K562 (cell line): Measurements from ENCODE around the gene ZNF124. TPM values are rescaled to one million over a fixed set of nuclear protein-coding genes. Genes with fewer than 3 reads are reported as not detected.
"Not testable (repeated sequence)": the region's sequence is repeated elsewhere in the genome, so short reads cannot be mapped to it uniquely, and the experiment has no call there.

Source experiments
- ATAC-seq: fragments of 200-7000 bp; cut with Tn5 transposase; 3 replicates; pipeline ENCODE4 v1.9.1; 2020; ENCODE audit warnings: moderate library complexity
- BruUV-seq: library from RNA; stranded (reverse); fragments of 400-500 nt; replicated peaks from 2 replicates; lab custom pipeline; 2021; lab: Mats Ljungman, UMichigan
- CTCF ChIA-PET: fragments of 300-600 bp; formaldehyde crosslinking; extraction: SDS; loops from one replicate; lab custom pipeline; 2021; ENCODE audit warnings: low intra/inter-chr PET ratio; lab: Yijun Ruan, JAX
- POLR2A ChIA-PET: fragments of 300-600, 350-650 bp; sonication (Branson Sonifier 250); formaldehyde crosslinking; extraction: SDS; loops from one replicate; lab custom pipeline; 2021; ENCODE audit warnings: antibody characterized with exemption, inconsistent platforms; lab: Yijun Ruan, JAX
- DNase-seq, 4 experiments: peaks; one replicate each; pipeline versions ENCODE4 v3.0.0 to v3.0.0-alpha.2; 2011 to 2018; ENCODE audit warnings: low spot score in 3 of 4, mixed read lengths in 3 of 4; ENCODE audit errors: extremely low read depth in 1 of 4
- FAIRE-seq: peaks from 2 replicates; lab custom pipeline; 2011; peaks lifted over from hg19 to GRCh38; lab: Jason Lieb, UNC
- H2AFZ ChIP-seq: 2 replicates; pipeline ENCODE4 v1.6.0; 2011; ENCODE audit warnings: low read depth, low read length, control low read depth, inconsistent platforms
- H3K27ac ChIP-seq: fragments of 200-600 bp; 3 replicates; pipeline ENCODE4 v1.8.0; 2011; ENCODE audit warnings: low read depth, mild to moderate bottlenecking, control low read depth, inconsistent platforms, low read length, moderate library complexity, mixed read lengths; ENCODE audit errors: extremely low read depth
- H3K27me3 ChIP-seq, 2 experiments: fragments of 300-600 bp in 1 of 2; 2 replicates in 1 of 2; 3 replicates in 1 of 2; pipeline versions ENCODE4 v1.6.0 to v1.8.0; 2011; ENCODE audit warnings: inconsistent platforms in 2 of 2, low read length in 2 of 2, mild to moderate bottlenecking in 1 of 2, mixed read lengths in 1 of 2, moderate library complexity in 1 of 2; ENCODE audit not compliant: control insufficient read depth in 2 of 2, insufficient read depth in 2 of 2
- H3K36me3 ChIP-seq: fragments of 300-600 bp; 3 replicates; pipeline ENCODE4 v1.8.0; 2011; ENCODE audit warnings: mild to moderate bottlenecking, low read length, inconsistent platforms; ENCODE audit not compliant: control insufficient read depth, insufficient read depth
- H3K4me1 ChIP-seq, 2 experiments: fragments of 200-600 bp in 1 of 2; replicated peaks in 1 of 2; 2 replicates in 1 of 2; 3 replicates in 1 of 2; pipeline versions ENCODE4 v1.5.1 to v1.8.0; 2011; ENCODE audit warnings: inconsistent platforms in 2 of 2, low read length in 2 of 2, mild to moderate bottlenecking in 1 of 2, mixed read lengths in 1 of 2, moderate library complexity in 1 of 2; ENCODE audit not compliant: control insufficient read depth in 2 of 2, insufficient read depth in 2 of 2
- H3K4me2 ChIP-seq: 2 replicates; pipeline ENCODE4 v1.6.1; 2011; ENCODE audit warnings: low read length, control low read depth, inconsistent platforms, mixed read lengths; ENCODE audit not compliant: insufficient read depth
- H3K4me3 ChIP-seq: fragments of 200-600 bp; sonication (generic), shearing (Covaris generic); 2 replicates; pipeline ENCODE4 v1.5.1; 2016; ENCODE audit warnings: control low read depth, inconsistent platforms
- H3K79me2 ChIP-seq: fragments of 200-600 bp; 3 replicates; pipeline ENCODE4 v1.8.0; 2011; ENCODE audit warnings: low read length, inconsistent platforms; ENCODE audit not compliant: control insufficient read depth, insufficient read depth
- H3K9ac ChIP-seq, 2 experiments: 2 replicates each; pipeline versions ENCODE4 v1.6.0 to v1.6.1; 2011; ENCODE audit warnings: low read depth in 2 of 2, low read length in 2 of 2, control low read depth in 1 of 2, inconsistent platforms in 1 of 2, mild to moderate bottlenecking in 1 of 2, mixed read lengths in 1 of 2; ENCODE audit not compliant: insufficient read depth in 1 of 2
- H3K9me1 ChIP-seq: one replicate; pipeline ENCODE4 v1.6.0; 2011; ENCODE audit warnings: inconsistent platforms, mild to moderate bottlenecking, low read length, moderate library complexity; ENCODE audit not compliant: control insufficient read depth, insufficient read depth
- H3K9me3 ChIP-seq: replicated peaks from 2 replicates; pipeline ENCODE4 v1.5.1; 2011; ENCODE audit warnings: low read depth, low read length, inconsistent platforms; ENCODE audit not compliant: control insufficient read depth, insufficient read depth
- H4K20me1 ChIP-seq: replicated peaks from 2 replicates; pipeline ENCODE4 v1.6.1; 2011; ENCODE audit warnings: low read length, inconsistent platforms, mixed read lengths; ENCODE audit not compliant: control insufficient read depth, insufficient read depth
- CBX3 ChIP-seq, 2 experiments: IDR thresholded peaks; 1 replicate in 1 of 2; 2 replicates in 1 of 2; pipeline ENCODE4 v1.6.1; 2012; ENCODE audit warnings: inconsistent platforms in 2 of 2, low read length in 2 of 2, borderline replicate concordance in 1 of 2, control low read depth in 1 of 2
- COPS2 ChIP-seq: fragments of 450-650 bp; conservative IDR thresholded peaks from 2 replicates; pipeline ENCODE4 v1.6.1; 2016; ENCODE audit warnings: mild to moderate bottlenecking, moderate library complexity
- DPF2 ChIP-seq: fragments of 450-650 bp; IDR thresholded peaks from 2 replicates; pipeline ENCODE4 v1.6.1; 2016
- E2F3 ChIP-seq: fragments of 250-450 bp; sonication (Bioruptor Pico); IDR thresholded peaks from 2 replicates; pipeline ENCODE4 v1.4.0; 2020; ENCODE audit warnings: mild to moderate bottlenecking
- ZFP1 ChIP-seq: fragments of 450-650 bp; formaldehyde crosslinking; IDR thresholded peaks from 2 replicates; pipeline ENCODE4 v1.4.0; 2020; ENCODE audit warnings: mild to moderate bottlenecking, mixed read lengths
- ZNF77 ChIP-seq: fragments of 250-450 bp; sonication (Bioruptor Pico); IDR thresholded peaks from 2 replicates; pipeline ENCODE4 v1.5.0; 2020
- WGBS: fragments of 100-300 bp; shearing (Covaris generic); methylation state at CpG from one replicate; pipeline ENCODE4 v1.1.6; 2016; ENCODE audit warnings: low coverage, mixed read lengths; ENCODE audit not compliant: insufficient coverage; ENCODE audit errors: missing lambda C conversion rate; 5-methylcytosine and 5-hydroxymethylcytosine counted together
- in situ Hi-C: fragments of 300-500 bp; cut with MboI; formaldehyde crosslinking; loops from 4 replicates; pipeline ENCODE4 v1.15.0; 2018; ENCODE audit warnings: inconsistent platforms, mixed read lengths
- intact Hi-C: fragments of 100-400 bp; cut with micrococcal nuclease; formaldehyde crosslinking; loops from 2 replicates; pipeline ENCODE4 v1.14.2; 2022
- polyA plus RNA-seq, 8 experiments: library from polyadenylated mRNA; depleted of rRNA in 4 of 8; stranded (reverse) in 5 of 8; unstranded in 3 of 8; fragments of >200 nt; fragmentation: Nextera tagmentation in 2 of 8; fragmentation: Illumina TruSeq in 1 of 8; extraction: Ambion mirVana in 2 of 8; extraction: Trizol in 1 of 8; gene quantifications; 2 replicates each; pipeline versions ENCODE4 v1.2.1 to v1.2.3, GENCODE V29; 2011 to 2014; ENCODE audit warnings: inconsistent platforms in 1 of 8, missing spikeins in 1 of 8
- total RNA-seq, 7 experiments: library from RNA; depleted of rRNA in 6 of 7; stranded (reverse); fragments of >200 nt in 6 of 7; fragmentation: Illumina TruSeq in 2 of 7; extraction: Trizol in 2 of 7; gene quantifications; 2 replicates each; pipeline versions ENCODE4 v1.2.1 to v1.2.3, GENCODE V29; 2011 to 2021; ENCODE audit warnings: low replicate concordance in 1 of 7
- TF ChIP-seq, protein P1 (sequence below): sonication (generic); formaldehyde crosslinking; IDR thresholded peaks from 2 replicates; pipeline ENCODE4 v1.8.0; 2022; ENCODE audit warnings: missing genetic modification reagents, mild to moderate bottlenecking, borderline replicate concordance

ZNF124 gene
- total and polyA plus RNA-seq, 9 of the 15 experiments (the other 6 are each of a cell fraction or from before 2014, with no cell fraction given), result 7.6 to 71.5 (median 20.2) TPM

DNA sequence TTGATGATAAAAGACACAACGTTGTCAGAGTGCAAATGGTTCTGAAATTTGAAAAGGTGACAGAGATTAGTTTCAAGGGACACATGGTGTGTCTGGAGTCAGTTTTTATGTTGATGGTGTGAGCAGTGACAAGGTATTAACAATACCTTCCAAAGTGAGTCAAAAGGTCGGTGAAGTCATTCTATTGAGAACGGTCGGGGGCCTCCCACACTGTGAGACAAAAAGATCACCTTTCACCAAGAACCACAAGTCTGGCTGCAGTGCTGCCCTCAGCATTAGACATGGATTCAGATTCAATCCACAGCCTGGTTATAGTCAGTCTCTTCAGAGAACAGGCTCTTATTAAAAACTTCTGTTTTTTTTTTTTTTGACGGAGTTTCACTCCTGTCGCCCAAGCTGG, 26.5 kb downstream of the ZNF124 start:
- Histone ChIP-seq H3K27ac (no peak overlapping the region), H3K4me1 (no peaks in the 10 kb centered on the region), H2AFZ (no peak overlapping the region), H4K20me1 (no peaks in the 10 kb centered on the region), H3K36me3 (peaks cover 21% of the 10 kb centered on the region; the same call in 1 of the 3 replicates), H3K4me2 (no peak overlapping the region), H3K9me3 (peaks cover 23% of the 10 kb centered on the region), H3K9me1 (no peaks in the 10 kb centered on the region), H3K79me2 (no peaks in the 10 kb centered on the region; the same call in 2 of the 3 replicates), H3K9ac (no peak overlapping the region), H3K4me3 (no peak overlapping the region), H3K27me3 (no peaks in the 10 kb centered on the region)
- no peak for TF ChIP-seq COPS2
- TF ChIP-seq E2F3 (CRISPR knock-in tag), result no peak
- no peak for TF ChIP-seq ZNF77 (CRISPR knock-in tag)
- TF ChIP-seq, protein P1, sequence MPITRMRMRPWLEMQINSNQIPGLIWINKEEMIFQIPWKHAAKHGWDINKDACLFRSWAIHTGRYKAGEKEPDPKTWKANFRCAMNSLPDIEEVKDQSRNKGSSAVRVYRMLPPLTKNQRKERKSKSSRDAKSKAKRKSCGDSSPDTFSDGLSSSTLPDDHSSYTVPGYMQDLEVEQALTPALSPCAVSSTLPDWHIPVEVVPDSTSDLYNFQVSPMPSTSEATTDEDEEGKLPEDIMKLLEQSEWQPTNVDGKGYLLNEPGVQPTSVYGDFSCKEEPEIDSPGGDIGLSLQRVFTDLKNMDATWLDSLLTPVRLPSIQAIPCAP (CRISPR knock-in tag), result no peak
- no peak for TF ChIP-seq DPF2
- DNase-seq, result no peak
- ATAC-seq, result no peak
- BruUV-seq, result no TSS peak
- FAIRE-seq, result no peak
- ChIA-PET CTCF (no interaction called here), POLR2A (interaction anchor here (1.0 kb wide), 1 partner anchor 10 kb away, joined by 4 read pairs; no protein-coding TSS in a partner anchor)
- in situ Hi-C loops (no loop called here), intact Hi-C loops (no loop called here)
- 89% methylated on average over 6 of the region's 6 CpGs for WGBS

- H3K79me2 ChIP-seq, H3K27ac ChIP-seq, in situ Hi-C loops, H3K27me3 ChIP-seq, intact Hi-C loops, H3K4me1 ChIP-seq, BruUV-seq, H3K36me3 ChIP-seq, H3K9me3 ChIP-seq, ATAC-seq, H3K4me2 ChIP-seq, POLR2A ChIA-PET, CTCF ChIA-PET, H3K9ac ChIP-seq, H2AFZ ChIP-seq, H4K20me1 ChIP-seq, DNase-seq, FAIRE-seq, H3K4me3 ChIP-seq, H3K9me1 ChIP-seq: not testable (repeated sequence)
- 0 out of 3 replicates have a peak, but pooled peaks of 1 of the 2 experiments have one; percentile 21 for TF ChIP-seq CBX3 (IDR thresholded peaks at IDR 0.05; ENCODE audit: borderline replicate concordance in 1 of 2, low read length in 2 of 2)
- peak; percentile 92 for TF ChIP-seq ZFP1 (CRISPR knock-in tag)
Measured at GRCh38 chr1:247139557-247139956, 32.3 kb downstream of the ZNF124 start.
